ENCODE results near the gene CAMK1G.

GRCh38 chr1:209534496-209535250, 48.8 kb upstream of the CAMK1G start:
- TF ChIP-seq, protein P1, sequence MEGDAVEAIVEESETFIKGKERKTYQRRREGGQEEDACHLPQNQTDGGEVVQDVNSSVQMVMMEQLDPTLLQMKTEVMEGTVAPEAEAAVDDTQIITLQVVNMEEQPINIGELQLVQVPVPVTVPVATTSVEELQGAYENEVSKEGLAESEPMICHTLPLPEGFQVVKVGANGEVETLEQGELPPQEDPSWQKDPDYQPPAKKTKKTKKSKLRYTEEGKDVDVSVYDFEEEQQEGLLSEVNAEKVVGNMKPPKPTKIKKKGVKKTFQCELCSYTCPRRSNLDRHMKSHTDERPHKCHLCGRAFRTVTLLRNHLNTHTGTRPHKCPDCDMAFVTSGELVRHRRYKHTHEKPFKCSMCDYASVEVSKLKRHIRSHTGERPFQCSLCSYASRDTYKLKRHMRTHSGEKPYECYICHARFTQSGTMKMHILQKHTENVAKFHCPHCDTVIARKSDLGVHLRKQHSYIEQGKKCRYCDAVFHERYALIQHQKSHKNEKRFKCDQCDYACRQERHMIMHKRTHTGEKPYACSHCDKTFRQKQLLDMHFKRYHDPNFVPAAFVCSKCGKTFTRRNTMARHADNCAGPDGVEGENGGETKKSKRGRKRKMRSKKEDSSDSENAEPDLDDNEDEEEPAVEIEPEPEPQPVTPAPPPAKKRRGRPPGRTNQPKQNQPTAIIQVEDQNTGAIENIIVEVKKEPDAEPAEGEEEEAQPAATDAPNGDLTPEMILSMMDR (IDR thresholded peaks at IDR 0.05; ENCODE audit: insufficient read depth, low read length, poor library complexity, severe bottlenecking), result no peak
- no peak for TF ChIP-seq EZH2phosphoT487 (conservative IDR thresholded peaks at IDR 0.05; ENCODE audit: low read length)
